Fibroblast of skin of right biceps (primary cell): ENCODE data around the gene PVR.
A peak's percentile ranks its signal among the peaks of the same experiment; 100 is the strongest.
"Not testable (repeated sequence)": the region's sequence is repeated elsewhere in the genome, so short reads cannot be mapped to it uniquely, and the experiment has no call there.

Experiments
- DNase-seq: peaks from one replicate; pipeline ENCODE4 v3.0.0-alpha.2; 2013

PVR gene

GRCh38 chr19:44648631-44649251 is 5.0 kb downstream of the PVR start:
- DNase-seq, result peak; percentile 55

GRCh38 chr19:44649578-44650145 is 6.0 kb downstream of the PVR start:
- no peak for DNase-seq

DNA sequence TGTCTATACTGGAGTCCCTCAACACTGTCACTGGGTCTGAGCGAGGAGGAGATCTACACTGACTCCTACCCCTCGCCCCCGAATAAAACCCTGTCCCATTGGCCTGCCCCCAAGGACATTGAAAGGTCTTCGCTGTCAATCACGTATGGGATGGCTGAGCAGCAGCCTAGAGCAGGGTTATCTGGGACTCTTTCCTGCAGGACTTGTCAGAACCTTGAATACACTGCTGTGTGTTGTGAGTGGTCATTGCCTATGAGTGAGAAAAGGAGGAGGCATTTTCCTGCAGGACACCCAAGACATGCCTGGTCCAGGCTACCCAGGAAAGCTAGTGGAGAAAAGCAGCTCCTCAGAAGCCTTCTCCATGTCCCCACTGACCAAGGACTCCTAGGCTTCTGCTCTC is 9.6 kb downstream of the PVR start:
- no peak for DNase-seq

- DNase-seq, result peak; percentile 49
Observed at GRCh38 chr19:44653977-44654774, 10.5 kb downstream of the PVR start.

DNA sequence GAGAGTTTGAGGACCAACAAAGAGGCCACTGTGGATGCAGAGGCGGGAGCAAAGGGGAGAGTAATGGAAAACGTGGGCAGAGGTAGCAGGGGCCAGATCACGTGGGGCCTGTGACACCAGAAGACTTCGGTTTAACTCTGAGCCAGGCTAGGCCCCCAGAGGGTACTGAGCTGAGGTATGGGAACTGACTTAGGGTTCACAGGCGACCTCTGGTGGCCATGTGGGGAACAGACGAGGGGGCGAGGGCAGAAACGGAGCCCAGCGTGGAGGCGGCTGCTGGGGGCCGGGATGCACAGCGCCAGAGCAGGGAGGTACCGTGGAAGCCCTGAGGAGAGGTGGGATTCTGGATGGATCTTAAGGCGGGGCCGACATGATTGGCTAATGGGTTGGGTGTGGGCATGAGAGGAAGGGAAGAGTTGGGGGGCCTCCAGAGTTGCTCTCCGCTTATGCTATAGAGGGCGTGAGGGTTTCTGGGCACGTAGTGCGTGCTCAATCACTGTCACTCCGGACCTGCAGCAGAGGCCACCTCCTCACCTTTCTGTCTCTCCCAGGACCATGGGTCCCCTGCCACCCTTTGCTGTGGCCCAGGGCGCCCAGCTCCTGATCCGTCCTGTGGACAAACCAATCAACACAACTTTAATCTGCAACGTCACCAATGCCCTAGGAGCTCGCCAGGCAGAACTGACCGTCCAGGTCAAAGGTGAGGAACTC is 13.7 kb downstream of the PVR start:
- peak; percentile 77 for DNase-seq

- no peak for DNase-seq
Observed at GRCh38 chr19:44658069-44658733, 14.5 kb downstream of the PVR start.

DNA sequence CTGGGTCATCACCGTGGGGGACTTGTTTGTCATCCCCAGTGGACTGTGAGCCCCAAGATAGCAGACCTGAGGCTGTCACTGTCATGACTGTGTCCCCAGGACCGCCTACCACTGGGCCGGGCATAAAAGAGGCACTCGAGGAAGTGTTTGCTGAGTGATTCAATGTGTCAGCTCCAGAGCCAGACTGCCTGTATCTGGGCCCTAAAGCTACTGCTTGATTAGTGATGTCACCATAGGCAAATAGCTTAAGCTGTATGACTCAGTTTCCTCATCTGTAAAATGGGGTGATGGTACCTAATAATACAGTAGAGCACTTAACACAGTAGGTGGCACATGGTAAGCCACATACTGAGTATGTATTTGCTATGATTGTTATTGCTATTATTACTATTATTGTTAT is 16.4 kb downstream of the PVR start:
- no peak for DNase-seq

DNA sequence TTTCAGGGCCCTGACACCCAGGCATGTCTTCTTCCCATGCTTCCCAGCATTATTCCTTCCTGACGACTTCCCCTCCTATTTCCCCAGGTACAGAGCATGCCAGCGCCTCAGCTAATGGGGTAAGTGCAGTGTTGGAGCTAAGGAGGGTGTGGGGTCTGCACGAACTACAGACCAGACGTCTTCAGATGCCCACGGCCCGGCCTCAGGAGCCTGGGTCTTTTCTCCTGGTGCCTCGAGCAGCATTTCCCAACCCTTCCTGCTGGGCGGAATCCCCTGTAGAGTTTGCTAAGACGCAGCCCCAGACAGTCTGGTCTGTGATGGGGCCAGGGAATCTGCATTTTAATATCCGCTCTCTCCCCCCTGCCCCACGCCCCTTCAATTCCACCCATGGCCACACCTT is 17.5 kb downstream of the PVR start:
- no peak for DNase-seq

DNA sequence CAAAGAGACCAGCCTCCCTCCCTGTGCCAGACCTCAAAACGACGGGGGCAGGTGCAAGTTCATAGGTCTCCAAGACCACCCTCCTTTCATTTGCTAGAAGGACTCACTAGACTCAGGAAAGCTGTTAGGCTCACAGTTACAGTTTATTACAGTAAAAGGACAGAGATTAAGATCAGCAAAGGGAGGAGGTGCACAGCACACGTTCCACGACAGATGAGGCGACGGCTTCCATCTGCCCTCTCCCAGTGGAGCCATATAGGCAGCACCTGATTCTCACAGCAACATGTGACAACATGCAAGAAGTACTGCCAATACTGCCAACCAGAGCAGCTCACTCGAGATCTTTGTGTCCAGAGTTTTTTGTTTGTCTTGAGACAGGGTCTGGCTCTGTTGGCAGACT is 18.2 kb downstream of the PVR start:
- DNase-seq, result no peak

DNA sequence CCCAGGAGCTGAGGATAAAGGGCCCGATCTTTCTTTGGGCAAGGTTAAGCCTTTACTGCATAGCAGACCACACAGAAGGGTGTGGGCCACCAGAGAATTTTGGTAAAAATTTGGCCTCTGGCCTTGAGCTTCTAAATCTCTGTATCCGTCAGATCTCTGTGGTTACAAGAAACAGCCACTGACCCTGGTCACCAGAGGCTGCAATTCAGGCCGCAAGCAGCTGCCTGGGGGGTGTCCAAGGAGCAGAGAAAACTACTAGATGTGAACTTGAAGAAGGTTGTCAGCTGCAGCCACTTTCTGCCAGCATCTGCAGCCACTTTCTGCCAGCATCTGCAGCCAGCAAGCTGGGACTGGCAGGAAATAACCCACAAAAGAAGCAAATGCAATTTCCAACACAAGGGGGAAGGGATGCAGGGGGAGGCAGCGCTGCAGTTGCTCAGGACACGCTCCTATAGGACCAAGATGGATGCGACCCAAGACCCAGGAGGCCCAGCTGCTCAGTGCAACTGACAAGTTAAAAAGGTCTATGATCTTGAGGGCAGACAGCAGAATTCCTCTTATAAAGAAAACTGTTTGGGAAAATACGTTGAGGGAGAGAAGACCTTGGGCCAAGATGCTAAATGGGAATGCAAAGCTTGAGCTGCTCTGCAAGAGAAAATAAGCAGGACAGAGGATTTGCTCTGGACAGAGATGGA is 19.1 kb downstream of the PVR start:
- DNase-seq, result no peak

- no peak for DNase-seq
Observed at GRCh38 chr19:44663996-44664395, 20.3 kb downstream of the PVR start.

GRCh38 chr19:44664976-44665375 is 21.3 kb downstream of the PVR start:
- DNase-seq, result no peak

- DNase-seq, result no peak
Observed at GRCh38 chr19:44666852-44667556, 23.3 kb downstream of the PVR start.

DNA sequence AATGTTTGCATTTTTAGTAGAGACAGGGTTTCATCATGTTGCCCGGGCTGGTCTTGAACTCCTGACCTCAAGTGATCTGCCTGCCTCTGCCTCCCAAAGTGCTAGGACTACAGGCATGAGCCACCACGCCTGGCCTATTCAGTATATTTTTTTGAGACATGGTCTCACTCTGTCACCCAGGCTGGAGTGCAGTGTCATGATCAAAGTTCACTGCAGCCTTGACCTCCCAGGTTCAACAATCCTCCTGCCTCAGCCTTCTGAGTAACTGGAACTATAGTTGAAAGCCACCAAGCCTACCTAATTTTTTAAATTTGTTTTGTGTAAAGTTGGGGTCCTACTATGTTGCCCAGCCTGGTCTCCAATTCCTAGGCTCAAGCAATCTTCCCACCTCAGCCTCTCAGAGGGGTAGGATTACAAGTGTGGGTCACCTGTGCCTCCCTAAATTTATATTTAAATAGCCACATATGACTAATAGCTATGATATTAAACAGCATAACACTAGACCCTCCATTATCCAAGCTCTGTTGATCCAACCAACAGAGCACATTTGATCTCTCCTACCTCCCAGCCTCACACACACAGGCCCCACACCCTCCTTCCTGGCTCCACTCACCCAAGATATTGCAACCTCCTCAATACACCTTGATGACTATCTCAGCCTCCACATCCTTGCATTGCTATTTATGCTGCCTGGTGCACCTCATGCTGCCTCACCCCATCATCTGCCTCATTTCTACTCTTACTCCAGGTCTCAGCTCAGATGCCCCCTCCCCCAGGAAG is 25.5 kb downstream of the PVR start:
- no peak for DNase-seq

DNA sequence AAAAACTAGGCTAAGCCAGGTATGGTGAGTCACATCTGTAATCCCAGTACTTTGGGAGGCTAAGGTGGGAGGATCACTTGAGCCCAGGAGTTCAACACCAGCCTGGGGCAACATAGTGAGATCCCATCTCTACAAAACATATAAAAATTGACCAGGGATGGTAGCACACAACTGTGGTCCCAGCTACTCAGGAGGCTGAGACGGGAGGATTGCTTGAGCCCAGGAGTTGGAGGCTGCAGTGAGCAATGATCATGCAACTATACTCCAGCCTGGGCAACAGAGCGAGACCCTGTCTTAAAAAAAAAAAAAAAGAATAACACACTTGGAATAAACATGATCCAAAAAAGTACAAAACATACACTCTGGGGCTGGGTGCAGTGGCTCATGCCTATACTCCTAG is 26.3 kb downstream of the PVR start:
- DNase-seq, result not testable (repeated sequence)

- DNase-seq, result no peak
Observed at GRCh38 chr19:44671400-44671799, 27.7 kb downstream of the PVR start, which contains the start of gene CEACAM19. Gene CEACAM19, plus strand, starts transcription at chr19:44671482. Its CDS starts 450 bp downstream, at chr19:44671932.

- no peak for DNase-seq
Observed at GRCh38 chr19:44672226-44672625, 28.5 kb downstream of the PVR start.

DNA sequence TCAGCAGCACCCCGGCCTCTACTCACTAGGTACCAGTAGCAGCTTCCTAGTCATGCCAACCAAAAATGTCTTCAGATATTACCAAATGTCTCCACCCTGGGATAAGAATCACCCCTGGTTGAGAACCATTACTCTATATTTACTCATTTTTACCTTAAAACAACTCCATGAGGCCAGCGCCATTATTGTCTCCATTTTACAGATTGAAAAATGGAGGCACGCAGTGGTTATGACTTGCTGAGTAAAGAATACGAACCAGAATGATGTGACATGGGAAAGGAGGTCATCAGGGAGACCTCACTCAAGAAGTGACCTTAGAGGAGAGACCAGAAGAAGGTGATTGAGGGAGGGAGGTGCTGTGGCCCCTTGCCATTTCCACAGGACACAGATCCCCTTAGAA is 29.8 kb downstream of the PVR start:
- no peak for DNase-seq

DNA sequence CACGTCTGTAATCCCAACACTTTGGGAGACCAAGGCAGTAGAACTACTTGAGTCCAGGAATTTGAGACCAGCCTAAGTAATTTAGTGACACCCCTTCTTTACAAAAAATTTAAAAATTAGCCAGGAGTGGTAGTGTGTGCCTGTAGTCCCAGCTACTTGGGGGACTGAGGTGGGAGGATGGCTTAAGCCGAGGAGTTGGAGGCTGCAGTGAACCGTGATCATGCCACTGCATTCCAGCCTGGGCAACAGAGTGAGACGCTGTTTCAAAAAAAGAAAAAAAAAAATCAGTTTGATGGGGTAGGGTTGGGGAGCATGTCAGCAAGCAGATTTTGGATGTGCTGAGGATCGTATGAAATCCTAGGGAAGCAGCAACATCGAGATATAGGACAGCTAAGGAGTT is 31.8 kb downstream of the PVR start:
- DNase-seq, result no peak

DNA sequence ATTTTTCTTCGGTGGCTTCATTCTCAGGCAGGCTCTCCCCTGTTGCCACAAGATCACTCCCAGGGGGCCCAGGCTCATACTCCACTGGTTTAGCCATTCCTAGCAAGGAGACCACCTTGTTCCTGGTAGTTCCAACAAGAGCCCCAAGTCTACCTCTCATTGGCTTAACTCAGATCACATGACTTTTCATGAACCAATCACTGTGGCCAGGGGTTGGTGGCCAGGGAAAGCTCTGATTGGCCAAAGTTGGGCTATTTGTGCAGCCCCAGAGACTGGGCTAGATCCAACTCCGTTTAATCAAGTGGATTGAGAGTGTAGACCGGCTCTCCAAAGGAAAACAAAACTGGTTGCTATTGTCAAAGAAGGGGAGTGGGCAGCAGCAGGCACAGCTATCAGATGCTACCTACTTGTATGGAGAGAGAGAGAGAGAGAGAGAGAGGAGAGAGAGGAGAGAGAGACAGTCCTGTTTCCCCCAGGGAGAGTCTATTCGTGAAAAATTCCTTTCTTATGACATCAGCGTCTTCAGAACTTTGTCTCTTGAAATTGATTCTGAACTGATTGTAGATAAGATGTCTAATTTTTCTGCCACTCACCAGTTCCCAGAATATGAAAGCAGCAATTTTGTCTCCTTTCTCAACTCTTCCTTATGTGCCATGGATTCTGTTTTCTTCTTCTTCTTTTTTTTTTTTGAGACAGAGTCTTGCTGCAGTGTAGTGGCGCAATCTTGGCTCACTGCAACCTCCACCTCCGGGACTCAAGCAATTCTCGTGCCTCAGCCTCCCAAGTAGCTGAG is 33.5 kb downstream of the PVR start:
- DNase-seq, result peak; percentile 85
